G401 (cell line): Measurements from ENCODE around the gene ESRRA. TPM values are rescaled to one million over a fixed set of nuclear protein-coding genes. Genes with fewer than 3 reads are reported as not detected.
A peak's percentile ranks its signal among the peaks of the same experiment; 100 is the strongest.

Experiments used
- DNase-seq: peaks from one replicate; pipeline ENCODE4 v3.0.0-alpha.2; 2015; ENCODE audit warnings: low spot score
- in situ Hi-C: cut with HindIII; loops from 2 replicates; pipeline ENCODE4 v1.10.0; 2016; ENCODE audit warnings: low sequenced_read_pairs, mixed read lengths
- total RNA-seq: library from RNA; depleted of rRNA; stranded (reverse); fragments of >200 nt; shearing (Covaris generic); gene quantifications from 2 replicates; pipeline ENCODE4 v1.2.3, GENCODE V29; 2014; rRNA removed

The ESRRA gene
- 42.0 and 75.5 TPM in 2 replicates for total RNA-seq

GRCh38 chr11:64305075-64305690 lies at the start of gene ESRRA:
TSS of gene ESRRA (plus strand) at chr11:64305524. CDS start at chr11:64307180, 1,656 bp downstream.
- in situ Hi-C loops: no loop called here

GRCh38 chr11:64256300-64256699 lies 49.0 kb upstream of the ESRRA start:
- no peak for DNase-seq
- in situ Hi-C loops: no loop called here

More at GRCh38 chr11:64305075-64305690, at the start of gene ESRRA:
- DNase-seq: peak; percentile 98

GRCh38 chr11:64258356-64258755 lies 47.0 kb upstream of the ESRRA start:
- in situ Hi-C loops: no loop called here

DNA sequence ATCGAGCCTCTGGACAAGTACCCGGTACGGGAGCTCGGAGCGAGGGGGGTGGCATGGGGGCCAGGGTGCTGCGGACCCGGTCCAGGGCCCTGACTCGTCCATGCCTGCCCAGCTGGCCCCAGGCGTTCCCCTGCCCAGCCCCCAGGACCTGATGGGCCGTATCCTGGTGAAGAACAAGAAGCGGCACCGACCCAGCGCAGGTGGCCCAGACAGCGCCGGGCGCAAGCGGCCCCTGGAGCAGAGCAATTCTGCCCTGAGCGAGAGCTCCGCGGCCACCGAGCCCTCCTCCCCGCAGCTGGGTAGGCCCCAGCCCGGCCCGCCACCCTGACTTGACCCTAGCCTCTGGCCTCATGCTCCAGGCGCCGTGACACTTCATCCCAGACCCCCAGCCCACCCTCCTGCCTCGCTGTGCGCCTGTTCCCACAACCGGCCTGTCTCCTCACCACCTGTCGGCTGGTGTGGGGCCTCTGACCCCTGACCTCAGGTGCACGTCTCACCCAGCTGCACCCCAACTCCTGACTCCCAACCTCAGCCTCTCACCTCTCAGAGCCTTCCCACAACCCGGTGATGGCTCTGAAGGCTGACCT lies 46.3 kb upstream of the ESRRA start:
- in situ Hi-C loops: no loop called here
- no peak for DNase-seq

More at GRCh38 chr11:64258356-64258755, 47.0 kb upstream of the ESRRA start:
- no peak for DNase-seq

DNA sequence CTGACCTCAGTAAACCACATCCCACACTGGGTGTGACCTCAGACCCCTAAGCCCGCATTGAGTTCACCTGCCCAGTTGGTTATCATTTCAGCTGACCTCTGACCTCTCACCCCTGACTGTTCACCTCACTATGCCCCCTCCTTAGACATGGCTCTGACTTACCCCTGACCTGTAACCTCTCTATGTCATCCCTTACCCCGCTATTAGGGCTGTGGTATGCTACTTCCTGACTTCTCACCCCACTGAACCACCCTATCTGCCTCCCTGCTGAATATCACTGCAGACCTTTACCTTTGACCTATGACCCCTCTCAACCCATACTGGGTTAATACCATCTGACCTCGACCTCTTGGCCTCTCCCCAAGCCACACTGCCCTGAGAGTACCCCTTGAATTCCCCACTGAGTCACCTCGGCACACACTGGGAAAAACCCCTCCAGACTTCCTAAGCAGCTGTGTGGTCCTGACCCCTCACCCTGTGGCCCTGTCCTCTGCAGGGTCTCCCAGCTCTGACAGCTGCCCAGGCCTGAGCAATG lies 45.7 kb upstream of the ESRRA start:
- DNase-seq: no peak
- in situ Hi-C loops: no loop called here

- in situ Hi-C loops: no loop called here
- DNase-seq: no peak
Measured at GRCh38 chr11:64260147-64260708, 45.1 kb upstream of the ESRRA start.

- in situ Hi-C loops: no loop called here
Measured at GRCh38 chr11:64261556-64262080, 43.7 kb upstream of the ESRRA start.

DNA sequence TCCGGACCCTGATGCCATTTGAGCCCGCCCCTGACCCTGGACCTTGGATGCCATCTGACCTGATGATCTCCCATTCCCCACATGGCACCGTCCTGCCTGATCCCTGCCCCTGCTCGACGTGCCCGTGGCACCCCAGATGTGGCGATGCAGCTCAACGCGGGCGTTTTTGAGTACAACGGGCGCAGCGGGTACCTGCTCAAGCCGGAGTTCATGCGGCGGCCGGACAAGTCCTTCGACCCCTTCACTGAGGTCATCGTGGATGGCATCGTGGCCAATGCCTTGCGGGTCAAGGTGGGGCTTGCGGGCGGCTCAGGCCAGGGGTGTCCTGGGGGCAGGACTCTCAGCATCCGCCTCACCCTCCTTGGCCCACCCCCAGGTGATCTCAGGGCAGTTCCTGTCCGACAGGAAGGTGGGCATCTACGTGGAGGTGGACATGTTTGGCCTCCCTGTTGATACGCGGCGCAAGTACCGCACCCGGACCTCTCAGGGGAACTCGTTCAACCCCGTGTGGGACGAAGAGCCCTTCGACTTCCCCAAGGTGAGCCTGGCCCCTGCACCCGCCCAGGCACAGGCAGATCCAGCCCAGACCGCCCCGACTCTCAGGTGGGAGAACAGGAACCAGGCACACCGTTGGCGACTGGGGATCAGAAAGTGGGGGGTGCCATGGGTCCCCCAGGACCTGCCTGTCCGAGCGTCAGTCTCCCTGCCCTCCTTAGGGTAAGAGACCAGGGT lies 42.9 kb upstream of the ESRRA start:
- no peak for DNase-seq
- in situ Hi-C loops: no loop called here

More at GRCh38 chr11:64261556-64262080, 43.7 kb upstream of the ESRRA start:
- DNase-seq: no peak

DNA sequence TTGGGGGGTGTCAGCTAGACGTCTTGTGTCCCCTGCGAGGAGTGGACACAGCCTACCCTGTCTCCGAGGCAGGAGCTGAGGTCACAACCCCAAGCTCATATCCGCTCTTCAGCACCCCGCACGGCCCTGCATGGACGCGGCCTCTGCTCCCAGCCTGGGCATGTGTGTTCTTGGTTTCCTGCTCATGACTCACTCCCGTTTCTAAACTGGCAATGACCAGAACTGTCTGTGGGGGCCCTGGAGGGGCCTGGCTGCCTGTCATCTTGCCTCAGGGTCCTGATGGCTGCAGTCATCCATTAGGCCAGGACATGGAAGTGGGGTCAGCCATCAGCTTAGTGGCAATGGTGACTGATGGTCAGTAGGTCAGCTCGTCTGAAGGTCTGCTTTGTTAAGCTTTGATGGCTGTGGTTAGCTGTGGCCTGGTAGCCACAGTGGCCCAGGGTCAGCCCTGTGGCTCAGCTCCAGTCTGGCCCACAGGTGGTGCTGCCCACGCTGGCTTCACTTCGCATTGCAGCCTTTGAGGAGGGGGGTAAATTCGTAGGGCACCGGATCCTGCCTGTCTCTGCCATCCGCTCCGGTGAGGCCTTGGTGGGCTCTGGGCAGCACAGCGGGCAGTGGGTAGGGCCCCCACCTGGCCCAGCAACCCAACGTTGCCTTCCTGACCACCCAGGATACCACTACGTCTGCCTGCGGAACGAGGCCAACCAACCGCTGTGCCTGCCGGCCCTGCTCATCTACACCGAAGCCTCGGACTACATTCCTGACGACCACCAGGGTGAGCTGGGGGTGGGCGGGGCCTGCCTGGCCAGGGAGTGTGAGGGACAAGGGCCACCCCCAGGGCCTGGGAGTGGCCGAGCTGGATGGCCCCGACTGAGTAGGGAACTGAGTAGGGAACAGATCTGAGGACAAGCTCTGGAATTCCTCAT lies 42.0 kb upstream of the ESRRA start:
- in situ Hi-C loops: no loop called here
- no peak for DNase-seq

- DNase-seq: no peak
- in situ Hi-C loops: no loop called here
Measured at GRCh38 chr11:64263947-64264317, 41.4 kb upstream of the ESRRA start.

DNA sequence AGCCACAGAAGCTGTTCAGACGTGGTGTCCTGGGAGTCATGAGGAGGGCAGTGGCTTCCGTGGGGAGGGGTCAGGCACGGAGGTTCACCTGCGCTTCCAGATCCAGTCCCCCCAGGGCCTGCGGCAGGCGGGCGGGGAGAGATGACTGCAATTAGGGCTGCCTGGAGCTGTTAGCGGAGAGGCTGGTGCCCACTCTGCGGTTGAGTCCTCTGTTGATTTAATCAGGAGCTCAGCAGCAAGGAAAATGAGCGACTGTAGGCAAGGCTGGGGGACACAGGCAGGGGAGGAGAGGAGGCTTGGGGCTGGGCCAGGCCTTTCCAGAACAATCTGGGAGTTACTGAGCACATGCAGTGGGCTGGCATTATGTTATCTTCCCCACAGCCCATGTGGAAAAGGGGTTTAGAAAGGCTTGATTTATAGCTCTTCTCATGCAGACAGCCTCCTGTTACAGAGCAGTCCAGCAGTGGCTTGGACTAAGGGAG lies 40.9 kb upstream of the ESRRA start:
- in situ Hi-C loops: no loop called here
- DNase-seq: peak; percentile 35

DNA sequence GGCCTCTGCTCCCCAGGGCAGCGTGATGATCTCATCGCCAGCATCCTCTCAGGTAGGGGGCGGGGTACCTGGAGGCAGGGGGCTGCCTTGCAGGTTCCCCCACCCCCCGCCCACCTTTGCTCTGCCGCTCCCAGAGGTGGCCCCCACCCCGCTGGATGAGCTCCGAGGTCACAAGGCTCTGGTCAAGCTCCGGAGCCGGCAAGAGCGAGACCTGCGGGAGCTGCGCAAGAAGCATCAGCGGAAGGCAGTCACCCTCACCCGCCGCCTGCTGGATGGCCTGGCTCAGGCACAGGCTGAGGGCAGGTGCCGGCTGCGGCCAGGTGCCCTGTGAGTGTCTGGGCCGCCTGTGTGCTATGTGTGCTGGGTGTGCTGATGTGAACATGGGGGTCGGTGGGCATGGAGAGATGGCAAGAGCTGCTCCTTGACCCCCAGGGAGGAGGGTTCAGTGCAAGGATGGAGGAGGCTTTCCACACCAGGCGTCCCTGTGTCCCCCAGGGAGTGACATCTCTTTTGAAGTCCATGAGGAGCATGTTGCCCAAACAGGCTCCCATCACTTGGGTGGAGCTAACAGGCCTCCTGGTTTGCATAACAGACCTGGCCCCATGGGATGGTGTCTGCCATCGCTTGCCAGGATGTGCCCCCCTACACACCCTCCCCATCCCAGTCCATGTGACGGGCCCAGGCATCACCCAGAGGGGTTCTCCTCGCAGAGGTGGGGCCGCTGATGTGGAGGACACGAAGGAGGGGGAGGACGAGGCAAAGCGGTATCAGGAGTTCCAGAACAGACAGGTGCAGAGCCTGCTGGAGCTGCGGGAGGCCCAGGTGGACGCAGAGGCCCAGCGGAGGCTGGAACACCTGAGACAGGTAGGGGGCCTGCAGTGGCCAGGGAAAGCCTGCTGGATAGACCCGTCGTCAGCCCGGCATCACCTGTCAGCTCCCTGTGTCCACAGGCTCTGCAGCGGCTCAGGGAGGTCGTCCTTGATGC lies 39.9 kb upstream of the ESRRA start:
- no peak for DNase-seq
- in situ Hi-C loops: no loop called here

DNA sequence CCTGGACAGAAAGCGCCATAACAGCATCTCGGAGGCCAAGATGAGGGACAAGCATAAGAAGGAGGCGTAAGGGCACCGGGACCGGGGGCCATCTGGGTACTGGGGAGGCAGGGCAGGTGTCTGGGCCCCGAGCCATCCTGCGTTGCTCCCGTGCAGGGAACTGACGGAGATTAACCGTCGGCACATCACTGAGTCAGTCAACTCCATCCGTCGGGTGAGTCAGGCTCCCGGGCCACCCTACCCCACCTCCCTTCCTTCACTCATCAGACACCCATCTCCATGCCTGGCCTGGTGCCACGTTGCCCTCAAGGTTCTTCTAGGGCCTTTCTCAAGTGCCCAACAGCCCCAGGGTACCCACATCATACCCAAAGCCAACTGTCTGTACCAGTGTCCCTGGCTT lies 39.0 kb upstream of the ESRRA start:
- no peak for DNase-seq
- in situ Hi-C loops: no loop called here

DNA sequence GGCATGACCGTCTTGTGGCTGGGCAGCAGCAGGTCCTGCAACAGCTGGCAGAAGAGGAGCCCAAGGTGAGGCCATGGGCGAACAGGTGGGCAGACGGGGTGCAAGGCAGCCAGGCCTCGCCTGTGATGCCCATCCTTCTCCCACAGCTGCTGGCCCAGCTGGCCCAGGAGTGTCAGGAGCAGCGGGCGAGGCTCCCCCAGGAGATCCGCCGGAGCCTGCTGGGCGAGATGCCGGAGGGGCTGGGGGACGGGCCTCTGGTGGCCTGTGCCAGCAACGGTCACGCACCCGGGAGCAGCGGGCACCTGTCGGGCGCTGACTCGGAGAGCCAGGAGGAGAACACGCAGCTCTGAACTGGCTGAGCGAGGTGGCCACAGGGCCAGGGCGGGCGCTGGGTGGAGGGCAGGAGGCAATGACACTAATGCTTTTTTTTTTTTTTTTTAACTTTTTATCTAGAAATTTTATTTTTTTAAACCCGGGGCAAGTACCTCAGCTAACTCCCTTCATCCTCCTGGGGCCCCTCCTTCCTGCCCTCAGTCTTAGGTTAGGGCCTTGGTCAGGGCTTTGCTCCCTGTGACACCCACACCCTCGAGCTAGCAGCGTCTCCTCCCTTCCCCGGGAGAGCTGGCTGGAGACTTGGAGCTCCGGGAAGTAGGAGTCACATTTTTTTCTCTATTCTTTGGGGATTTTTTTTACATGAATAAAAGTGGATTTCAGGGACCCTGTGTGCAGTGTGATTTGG lies 37.9 kb upstream of the ESRRA start:
- DNase-seq: no peak
- in situ Hi-C loops: no loop called here

DNA sequence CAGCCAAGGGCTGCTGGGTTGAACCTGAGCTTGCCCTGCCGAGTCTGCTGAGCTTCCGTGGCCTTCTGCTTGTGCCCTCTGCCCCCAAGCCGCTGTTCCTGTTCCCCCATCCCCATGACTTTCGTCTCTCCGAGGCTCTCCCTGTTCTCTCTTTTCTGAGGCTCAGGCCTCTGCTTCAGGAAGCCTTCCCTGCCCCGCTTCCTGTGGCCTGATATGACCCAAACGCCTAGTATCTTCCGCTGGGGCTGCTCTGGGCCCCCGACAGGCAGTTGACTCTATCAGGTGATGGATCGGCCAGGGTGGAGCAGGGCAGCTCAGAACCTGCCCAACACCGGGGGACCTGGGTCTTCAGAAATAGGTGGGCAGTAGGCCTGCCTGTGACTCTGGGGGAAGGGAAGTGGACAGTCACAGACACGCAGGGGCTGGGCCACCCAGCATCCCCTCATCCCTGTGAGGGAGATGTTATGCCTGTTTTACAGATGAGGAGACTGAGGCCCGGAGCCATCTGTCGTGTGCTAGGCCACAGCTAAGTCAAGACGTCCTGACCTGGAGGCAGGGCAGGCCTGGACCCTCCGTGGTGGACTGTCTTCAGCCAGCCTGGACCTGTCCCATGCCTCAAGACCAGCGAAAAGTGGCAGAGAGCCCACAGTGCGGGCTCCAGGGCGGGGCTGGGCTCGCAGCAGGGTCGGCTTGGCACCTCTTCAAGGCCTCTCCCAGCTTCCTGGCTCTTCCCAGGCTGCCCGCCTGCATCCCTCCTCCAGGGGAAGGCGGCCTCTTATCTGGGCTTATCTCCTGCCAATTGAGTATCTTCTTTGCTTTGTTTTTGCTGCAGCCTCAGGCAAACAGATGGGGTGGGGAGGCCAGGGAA lies 37.1 kb upstream of the ESRRA start:
- DNase-seq: no peak
- in situ Hi-C loops: no loop called here
